RPMI8226 (cell line): ENCODE results near the gene ADIPOQ.
"Not testable (repeated sequence)": the region's sequence is repeated elsewhere in the genome, so short reads cannot be mapped to it uniquely, and the experiment has no call there.

Experiments used
- DNase-seq: peaks from one replicate; pipeline ENCODE4 v3.0.0-alpha.2; 2015

ADIPOQ gene

GRCh38 chr3:186826976-186827857 is 15.3 kb upstream of the ADIPOQ start:
- peak; percentile 95 for DNase-seq

- no peak for DNase-seq
Measured at GRCh38 chr3:186828340-186828739, 14.2 kb upstream of the ADIPOQ start.

- no peak for DNase-seq
Measured at GRCh38 chr3:186831798-186832197, 10.7 kb upstream of the ADIPOQ start.

- DNase-seq, result no peak
Measured at GRCh38 chr3:186832276-186832675, 10.2 kb upstream of the ADIPOQ start.

- DNase-seq, result no peak
Measured at GRCh38 chr3:186839874-186840641, 2.5 kb upstream of the ADIPOQ start.

GRCh38 chr3:186841620-186842019 is 890 bp upstream of the ADIPOQ start:
- DNase-seq, result no peak

GRCh38 chr3:186843039-186843432 is 526 bp downstream of the ADIPOQ start:
- DNase-seq, result no peak

GRCh38 chr3:186844908-186845307 is 2.4 kb downstream of the ADIPOQ start:
- no peak for DNase-seq

GRCh38 chr3:186845756-186846155 is 3.2 kb downstream of the ADIPOQ start:
- no peak for DNase-seq

GRCh38 chr3:186847437-186847836 is 4.9 kb downstream of the ADIPOQ start:
- no peak for DNase-seq

- DNase-seq, result peak; percentile 24
Measured at GRCh38 chr3:186849374-186849975, 7.0 kb downstream of the ADIPOQ start.

- DNase-seq, result not testable (repeated sequence)
Measured at GRCh38 chr3:186851835-186852234, 9.3 kb downstream of the ADIPOQ start.

GRCh38 chr3:186852994-186853393 is 10.5 kb downstream of the ADIPOQ start:
- no peak for DNase-seq

GRCh38 chr3:186854146-186854545 is 11.6 kb downstream of the ADIPOQ start:
- DNase-seq, result no peak

- DNase-seq, result no peak
Measured at GRCh38 chr3:186854954-186855353, 12.4 kb downstream of the ADIPOQ start.

- DNase-seq, result no peak
Measured at GRCh38 chr3:186857743-186858142, 15.2 kb downstream of the ADIPOQ start.

- DNase-seq, result not testable (repeated sequence)
Measured at GRCh38 chr3:186865215-186865853, 22.8 kb downstream of the ADIPOQ start.

GRCh38 chr3:186866095-186866494 is 23.6 kb downstream of the ADIPOQ start:
- DNase-seq, result not testable (repeated sequence)

GRCh38 chr3:186869253-186870100 is 27.0 kb downstream of the ADIPOQ start:
- DNase-seq, result no peak

- no peak for DNase-seq
Measured at GRCh38 chr3:186870421-186871201, 28.1 kb downstream of the ADIPOQ start.

- DNase-seq, result no peak
Measured at GRCh38 chr3:186871403-186871924, 29.0 kb downstream of the ADIPOQ start.
